ENCODE results near the gene C2orf15. TPM values are rescaled to one million over a fixed set of nuclear protein-coding genes. Genes with fewer than 3 reads are reported as not detected.

Gene C2orf15
- polyA plus RNA-seq, 1 experiment, result 0.14 TPM

DNA sequence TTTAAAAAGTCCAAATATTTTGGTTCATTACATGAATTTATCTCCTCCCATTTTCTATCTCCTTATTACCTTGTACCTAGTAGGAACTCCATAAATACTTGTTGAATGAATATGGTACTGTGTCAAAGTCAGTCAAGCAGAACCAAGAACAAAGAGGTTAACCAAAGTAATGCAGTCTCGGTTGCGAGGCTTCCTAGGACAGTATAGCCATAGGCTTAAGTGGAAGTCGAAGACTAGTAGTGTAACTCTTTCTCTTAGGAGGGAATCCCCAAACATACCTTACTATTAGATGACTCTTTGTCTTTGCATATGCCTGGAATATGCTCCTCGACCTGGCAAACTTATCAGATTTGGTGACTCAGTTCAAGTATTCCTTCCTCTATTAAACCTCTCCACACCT, 18.1 kb downstream of the C2orf15 start:
- no peak for DNase-seq (ENCODE audit: low read depth, low spot score)
- H3K27ac ChIP-seq (ENCODE audit: low read depth, low read length), result no peak overlapping the region
- ChIA-PET POLR2A (no interaction called here), CTCF (no interaction called here)
- no peak overlapping the region for H3K4me3 ChIP-seq (ENCODE audit: low read depth, low read length)
- TF ChIP-seq, protein P1, sequence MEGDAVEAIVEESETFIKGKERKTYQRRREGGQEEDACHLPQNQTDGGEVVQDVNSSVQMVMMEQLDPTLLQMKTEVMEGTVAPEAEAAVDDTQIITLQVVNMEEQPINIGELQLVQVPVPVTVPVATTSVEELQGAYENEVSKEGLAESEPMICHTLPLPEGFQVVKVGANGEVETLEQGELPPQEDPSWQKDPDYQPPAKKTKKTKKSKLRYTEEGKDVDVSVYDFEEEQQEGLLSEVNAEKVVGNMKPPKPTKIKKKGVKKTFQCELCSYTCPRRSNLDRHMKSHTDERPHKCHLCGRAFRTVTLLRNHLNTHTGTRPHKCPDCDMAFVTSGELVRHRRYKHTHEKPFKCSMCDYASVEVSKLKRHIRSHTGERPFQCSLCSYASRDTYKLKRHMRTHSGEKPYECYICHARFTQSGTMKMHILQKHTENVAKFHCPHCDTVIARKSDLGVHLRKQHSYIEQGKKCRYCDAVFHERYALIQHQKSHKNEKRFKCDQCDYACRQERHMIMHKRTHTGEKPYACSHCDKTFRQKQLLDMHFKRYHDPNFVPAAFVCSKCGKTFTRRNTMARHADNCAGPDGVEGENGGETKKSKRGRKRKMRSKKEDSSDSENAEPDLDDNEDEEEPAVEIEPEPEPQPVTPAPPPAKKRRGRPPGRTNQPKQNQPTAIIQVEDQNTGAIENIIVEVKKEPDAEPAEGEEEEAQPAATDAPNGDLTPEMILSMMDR (IDR thresholded peaks at IDR 0.05; ENCODE audit: low read depth, low read length), result no peak
- no peaks in the 10 kb centered on the region for H3K9me3 ChIP-seq (ENCODE audit: control insufficient read depth, insufficient read depth, low read length)
- no peaks in the 10 kb centered on the region for H3K27me3 ChIP-seq (ENCODE audit: control insufficient read depth, insufficient read depth, low read length)

DNA sequence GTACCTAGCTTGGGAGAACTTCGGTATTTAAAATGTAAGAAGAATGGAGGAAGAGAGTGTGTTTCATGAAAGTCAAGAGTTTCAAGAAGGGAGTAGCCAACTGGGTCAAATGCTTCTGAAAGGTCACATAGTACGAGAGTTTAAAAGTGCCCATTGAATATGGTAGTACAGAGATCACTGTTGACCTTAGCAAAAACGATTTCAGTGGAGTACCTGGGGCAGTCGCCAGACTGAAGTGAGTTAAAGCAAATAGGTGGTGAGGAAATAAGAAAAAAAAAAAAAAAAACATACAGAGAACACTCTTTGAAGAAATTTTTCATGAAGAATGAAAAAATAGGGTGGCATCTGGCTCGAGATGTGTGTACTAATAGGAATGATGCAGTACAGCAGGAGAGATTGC, 24.7 kb downstream of the C2orf15 start:
- POLR2A ChIA-PET, result no interaction called here
- CTCF ChIA-PET, result no interaction called here
- Histone ChIP-seq H3K27ac (ENCODE audit: low read depth, low read length) (no peak overlapping the region), H3K27me3 (ENCODE audit: control insufficient read depth, insufficient read depth, low read length) (no peaks in the 10 kb centered on the region), H3K9me3 (ENCODE audit: control insufficient read depth, insufficient read depth, low read length) (no peaks in the 10 kb centered on the region), H3K4me3 (ENCODE audit: low read depth, low read length) (no peak overlapping the region)
- no peak for DNase-seq (ENCODE audit: low read depth, low spot score)
- TF ChIP-seq, protein P1 (IDR thresholded peaks at IDR 0.05; ENCODE audit: low read depth, low read length), result no peak

DNA sequence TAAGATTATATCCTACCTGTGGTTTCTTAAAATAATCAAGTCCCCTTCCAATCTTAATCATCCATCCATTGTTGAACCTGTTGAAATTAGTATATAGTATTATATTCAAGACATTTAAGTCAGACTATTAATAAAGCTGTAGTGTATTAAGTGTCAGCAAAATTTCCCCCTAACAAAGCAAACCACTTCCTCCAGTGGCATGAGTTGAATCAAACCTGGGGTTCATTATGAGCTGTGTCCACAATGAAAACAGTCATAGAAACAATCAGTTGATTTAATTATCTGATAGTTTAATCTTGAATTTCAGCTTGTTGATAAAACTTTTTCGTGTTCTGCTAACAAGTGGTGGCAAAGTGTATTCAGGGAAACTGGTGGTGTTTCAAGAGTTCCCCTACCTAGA, 28.0 kb downstream of the C2orf15 start:
- H3K27me3 ChIP-seq (ENCODE audit: control insufficient read depth, insufficient read depth, low read length), result no peaks in the 10 kb centered on the region
- CTCF ChIA-PET, result no interaction called here
- TF ChIP-seq, protein P1 (IDR thresholded peaks at IDR 0.05; ENCODE audit: low read depth, low read length), result no peak
- POLR2A ChIA-PET, result interaction anchor here (1.1 kb wide), 1 partner anchor 15 kb away, joined by 3 read pairs; the partner anchor contains the start of genes LIPT1 and TSGA10
- DNase-seq (ENCODE audit: low read depth, low spot score), result no peak
- H3K27ac ChIP-seq (ENCODE audit: low read depth, low read length), result no peak overlapping the region
- H3K9me3 ChIP-seq (ENCODE audit: control insufficient read depth, insufficient read depth, low read length), result no peaks in the 10 kb centered on the region
- H3K4me3 ChIP-seq (ENCODE audit: low read depth, low read length), result no peak overlapping the region

DNA sequence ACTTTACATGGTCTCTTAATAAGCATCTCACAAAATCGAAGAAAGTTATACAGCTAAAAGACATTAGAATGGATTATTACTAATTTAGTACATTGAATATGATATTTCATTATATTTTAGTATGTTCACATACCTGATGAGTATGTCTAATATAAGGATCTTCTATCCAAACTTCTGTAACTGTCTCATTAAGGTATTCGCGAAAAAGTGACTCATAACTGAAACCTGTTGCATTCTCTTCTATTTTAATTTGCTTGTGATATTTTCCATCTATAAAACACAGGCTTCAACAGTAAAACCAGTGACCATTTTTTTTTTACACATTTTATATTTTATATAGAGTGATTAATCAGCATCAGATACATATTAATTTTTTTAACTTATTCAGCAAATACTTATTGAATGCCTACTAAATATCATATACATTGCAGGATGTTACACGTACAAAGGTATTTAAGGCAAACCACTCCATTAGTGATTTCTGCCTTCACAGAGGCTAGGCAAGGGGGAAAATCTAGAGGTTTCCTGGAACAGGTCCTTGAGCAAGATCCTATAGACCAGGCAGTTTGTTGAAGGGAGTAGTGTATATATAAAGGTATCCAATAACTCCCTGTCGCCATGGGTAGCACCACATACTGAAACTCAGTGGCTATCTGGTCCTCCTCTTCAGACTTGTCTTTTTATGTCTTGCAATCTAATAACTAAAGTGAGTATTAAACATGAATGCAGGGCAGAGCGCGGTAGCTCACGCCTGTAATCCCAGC, 30.1 kb downstream of the C2orf15 start:
- H3K27me3 ChIP-seq (ENCODE audit: control insufficient read depth, insufficient read depth, low read length), result no peaks in the 10 kb centered on the region
- TF ChIP-seq, protein P1 (IDR thresholded peaks at IDR 0.05; ENCODE audit: low read depth, low read length), result no peak
- no peak overlapping the region for H3K27ac ChIP-seq (ENCODE audit: low read depth, low read length)
- POLR2A ChIA-PET, result no interaction called here
- no peak overlapping the region for H3K4me3 ChIP-seq (ENCODE audit: low read depth, low read length)
- no peaks in the 10 kb centered on the region for H3K9me3 ChIP-seq (ENCODE audit: control insufficient read depth, insufficient read depth, low read length)
- DNase-seq (ENCODE audit: low read depth, low spot score), result no peak
- CTCF ChIA-PET, result no interaction called here

All from AG04450 (cell line).